C1 segment of cervical spinal cord (tissue), 14 donors: ENCODE data around the gene NPDC1.

Experiments
- DNase-seq, 14 donors: peaks; one replicate each; lab custom pipeline; 2025; lab: John Stamatoyannopoulos, UW

The NPDC1 gene

GRCh38 chr9:136995362-136995761, 50.6 kb downstream of the NPDC1 start:
- DNase-seq: no peak

GRCh38 chr9:136994888-136995230, 51.1 kb downstream of the NPDC1 start:
- no peak for DNase-seq

GRCh38 chr9:136994180-136994887, 51.6 kb downstream of the NPDC1 start:
- no peak for DNase-seq

- DNase-seq: no peak
Observed at GRCh38 chr9:136992819-136993369, 53.1 kb downstream of the NPDC1 start.

GRCh38 chr9:136991993-136992818, 53.8 kb downstream of the NPDC1 start, which contains the start of gene PAXX:
TSS of gene PAXX (plus strand) at chr9:136992422. CDS start at chr9:136992444, 22 bp downstream.
- DNase-seq: peak; percentile 34 to 90 (median 80)

- DNase-seq: no peak
Observed at GRCh38 chr9:136990242-136990911, 55.6 kb downstream of the NPDC1 start.
